IMR-90 (cell line): ENCODE results near the gene OSBP2. TPM values are rescaled to one million over a fixed set of nuclear protein-coding genes. Genes with fewer than 3 reads are reported as not detected.

Experiments
- ATAC-seq: fragments of 200-7000 bp; cut with Tn5 transposase; 2 replicates; pipeline ENCODE4 v1.9.1; 2020; ENCODE audit warnings: low read depth, mild to moderate bottlenecking, moderate library complexity
- BruUV-seq: library from RNA; stranded (reverse); fragments of 400-500 nt; replicated peaks from 2 replicates; lab custom pipeline; 2021; lab: Mats Ljungman, UMichigan
- CTCF ChIA-PET: fragments of 300-600 bp; formaldehyde crosslinking; extraction: SDS; loops from one replicate; lab custom pipeline; 2021; ENCODE audit warnings: antibody characterized with exemption; lab: Yijun Ruan, JAX
- POLR2A ChIA-PET: fragments of 300-600 bp; sonication (Branson Sonifier 250); formaldehyde crosslinking; loops from one replicate; lab custom pipeline; 2022; ENCODE audit warnings: antibody characterized with exemption; ENCODE audit not compliant: unreplicated experiment; lab: Charles Lee
- DNase-seq: peaks from one replicate; pipeline ENCODE4 v3.0.0; 2013
- H2AFZ ChIP-seq: replicated peaks from 2 replicates; pipeline ENCODE3; 2013; ENCODE audit warnings: low read length, mild to moderate bottlenecking; ENCODE audit not compliant: poor library complexity
- H2AK5ac ChIP-seq: 2 replicates; pipeline ENCODE4 v1.6.1; 2013; ENCODE audit warnings: low read depth, low read length, inconsistent platforms
- H2AK9ac ChIP-seq: replicated peaks from 2 replicates; pipeline ENCODE3; 2013; ENCODE audit warnings: mild to moderate bottlenecking, low read depth, low read length, moderate library complexity; ENCODE audit not compliant: poor library complexity
- H2BK120ac ChIP-seq: 2 replicates; pipeline ENCODE4 v1.6.1; 2013; ENCODE audit warnings: low read depth, low read length, inconsistent platforms
- H2BK15ac ChIP-seq: 3 replicates; pipeline ENCODE4 v1.6.1; 2013; ENCODE audit warnings: low read depth, low read length, inconsistent platforms
- H2BK20ac ChIP-seq: 2 replicates; pipeline ENCODE4 v1.6.1; 2013; ENCODE audit warnings: low read depth, mild to moderate bottlenecking, inconsistent platforms, low read length, moderate library complexity
- H2BK5ac ChIP-seq: 2 replicates; pipeline ENCODE4 v1.6.1; 2013; ENCODE audit warnings: mild to moderate bottlenecking, low read depth, low read length, inconsistent platforms; ENCODE audit not compliant: poor library complexity, severe bottlenecking
- H3K14ac ChIP-seq: replicated peaks from 2 replicates; pipeline ENCODE4 v1.6.1; 2013; ENCODE audit warnings: low read depth, low read length, inconsistent platforms
- H3K18ac ChIP-seq: 2 replicates; pipeline ENCODE4 v1.6.1; 2013; ENCODE audit warnings: low read depth, low read length, control low read depth
- H3K23ac ChIP-seq: 2 replicates; pipeline ENCODE4 v1.6.1; 2013; ENCODE audit warnings: low read depth, low read length, inconsistent platforms
- H3K27ac ChIP-seq: 2 replicates; pipeline ENCODE4 v1.5.1; 2013; ENCODE audit warnings: mild to moderate bottlenecking, control low read depth, low read length; ENCODE audit not compliant: insufficient read depth
- H3K27me3 ChIP-seq: 2 replicates; pipeline ENCODE4 v1.6.1; 2013; ENCODE audit warnings: low read length; ENCODE audit not compliant: control insufficient read depth, insufficient read depth
- H3K36me3 ChIP-seq: 2 replicates; pipeline ENCODE4 v1.6.1; 2013; ENCODE audit warnings: low read length, mixed read lengths; ENCODE audit not compliant: control insufficient read depth, insufficient read depth
- H3K4ac ChIP-seq: 2 replicates; pipeline ENCODE4 v1.6.1; 2013; ENCODE audit warnings: low read depth, low read length, inconsistent platforms
- H3K4me1 ChIP-seq: 2 replicates; pipeline ENCODE4 v1.6.1; 2013; ENCODE audit warnings: low read length, mixed read lengths; ENCODE audit not compliant: control insufficient read depth, insufficient read depth
- H3K4me2 ChIP-seq: 2 replicates; pipeline ENCODE4 v1.6.1; 2013; ENCODE audit warnings: low read depth, mild to moderate bottlenecking, control low read depth, low read length, moderate library complexity
- H3K4me3 ChIP-seq: 2 replicates; pipeline ENCODE4 v1.5.1; 2013; ENCODE audit warnings: low read depth, mild to moderate bottlenecking, control low read depth, low read length, moderate library complexity; ENCODE audit not compliant: insufficient read depth
- H3K56ac ChIP-seq: 2 replicates; pipeline ENCODE4 v1.6.1; 2013; ENCODE audit warnings: low read length, inconsistent platforms; ENCODE audit not compliant: insufficient read depth; ENCODE audit errors: extremely low read depth
- H3K79me1 ChIP-seq, 2 experiments: 2 replicates each; pipeline ENCODE4 v1.6.1; 2013; ENCODE audit warnings: low read length in 2 of 2, inconsistent platforms in 1 of 2, low read depth in 1 of 2
- H3K9ac ChIP-seq: 2 replicates; pipeline ENCODE4 v1.6.1; 2013; ENCODE audit warnings: low read depth, low read length, control low read depth
- H3K9me1 ChIP-seq: 2 replicates; pipeline ENCODE4 v1.6.1; 2013; ENCODE audit warnings: low read length, inconsistent platforms; ENCODE audit not compliant: insufficient read depth
- H3K9me3 ChIP-seq: 2 replicates; pipeline ENCODE4 v1.6.1; 2013; ENCODE audit warnings: low read length; ENCODE audit not compliant: control insufficient read depth, insufficient read depth
- H4K20me1 ChIP-seq: 2 replicates; pipeline ENCODE4 v1.6.1; 2013; ENCODE audit warnings: low read length, inconsistent platforms; ENCODE audit not compliant: insufficient read depth
- H4K5ac ChIP-seq: 2 replicates; pipeline ENCODE4 v1.6.1; 2013; ENCODE audit warnings: mild to moderate bottlenecking, low read depth, low read length, control low read depth
- H4K8ac ChIP-seq, 2 experiments: 2 replicates each; pipeline ENCODE4 v1.6.1; 2013; ENCODE audit warnings: low read depth in 2 of 2, low read length in 2 of 2, control low read depth in 1 of 2, inconsistent platforms in 1 of 2
- H4K91ac ChIP-seq: 2 replicates; pipeline ENCODE4 v1.6.1; 2013; ENCODE audit warnings: low read depth, low read length, inconsistent platforms; ENCODE audit not compliant: insufficient read depth
- BHLHE40 ChIP-seq: fragments of 150-350 bp; IDR thresholded peaks from 2 replicates; pipeline ENCODE4 v1.6.1; 2016; ENCODE audit warnings: mild to moderate bottlenecking, low read depth, low read length
- MAFK ChIP-seq: IDR thresholded peaks from 2 replicates; pipeline ENCODE4 v1.6.1; 2012; ENCODE audit warnings: low read depth, low read length, improper control_type of control experiment
- MXI1 ChIP-seq: IDR thresholded peaks from 2 replicates; pipeline ENCODE4 v1.6.1; 2012; ENCODE audit warnings: low read depth, mild to moderate bottlenecking, low read length, moderate library complexity, borderline replicate concordance
- NFE2L2 ChIP-seq: fragments of 150-350 bp; IDR thresholded peaks from 2 replicates; pipeline ENCODE4 v1.6.1; 2016; ENCODE audit warnings: low read depth, mild to moderate bottlenecking, low read length
- POLR2A ChIP-seq: IDR thresholded peaks from 2 replicates; pipeline ENCODE4 v1.6.1; 2012; ENCODE audit warnings: mild to moderate bottlenecking, low read depth, low read length
- RAD21 ChIP-seq: IDR thresholded peaks from 2 replicates; pipeline ENCODE4 v1.6.1; 2012; ENCODE audit warnings: low read length, improper control_type of control experiment
- RCOR1 ChIP-seq: IDR thresholded peaks from 2 replicates; pipeline ENCODE4 v1.6.1; 2012; ENCODE audit warnings: mild to moderate bottlenecking, low read length, improper control_type of control experiment; ENCODE audit not compliant: insufficient replicate concordance
- WGBS, 2 experiments: methylation state at CpG; one replicate each; pipeline versions ENCODE4 v1.1.5 to v1.1.7; 2013; ENCODE audit warnings: missing lambda C conversion rate in 2 of 2; ENCODE audit not compliant: insufficient read length in 1 of 2; ENCODE audit errors: extremely low coverage in 2 of 2; 5-methylcytosine and 5-hydroxymethylcytosine counted together
- dilution Hi-C: fragments of 300-500 bp; cut with HindIII; formaldehyde crosslinking; loops from one replicate; pipeline ENCODE4 v1.14.3; 2018; ENCODE audit warnings: low sequenced_read_pairs; ENCODE audit not compliant: unreplicated experiment
- in situ Hi-C: fragments of 300-500 bp; cut with MboI; formaldehyde crosslinking; loops from 3 replicates; pipeline ENCODE4 v1.14.3; 2019; ENCODE audit warnings: low sequenced_read_pairs, inconsistent platforms, mixed read lengths
- intact Hi-C: fragments of 100-400 bp; cut with micrococcal nuclease; formaldehyde crosslinking; loops from 2 replicates; pipeline ENCODE4 v1.10.0; 2022
- polyA plus RNA-seq, 3 experiments: library from polyadenylated mRNA; depleted of rRNA; stranded (reverse); fragments of >200 nt; gene quantifications; 2 replicates each; pipeline ENCODE4 v1.2.3, GENCODE V29; 2012; ENCODE audit warnings: low replicate concordance in 1 of 3
- total RNA-seq: library from RNA; depleted of rRNA; stranded (reverse); fragments of >200 nt; gene quantifications from 2 replicates; pipeline ENCODE4 v1.2.3, GENCODE V29; 2012
- TF ChIP-seq, protein P1 (sequence below): fragments of 150-350 bp; IDR thresholded peaks from 2 replicates; pipeline ENCODE4 v1.6.1; 2017; ENCODE audit warnings: mild to moderate bottlenecking, antibody characterized with exemption, low read length, low read depth
- TF ChIP-seq, protein P2 (sequence below): fragments of 150-350 bp; IDR thresholded peaks from 2 replicates; pipeline ENCODE4 v1.6.1; 2016; ENCODE audit warnings: low read depth, mild to moderate bottlenecking, low read length, moderate library complexity, borderline replicate concordance
- TF ChIP-seq, protein P3 (sequence below): conservative IDR thresholded peaks from 2 replicates; pipeline ENCODE4 v1.5.1; 2012; ENCODE audit warnings: mild to moderate bottlenecking, low read depth, low read length, improper control_type of control experiment

OSBP2 gene
- total and polyA plus RNA-seq, 2 of the 4 experiments (the other 2 are of a cell fraction), result 1.8 to 2.2 TPM

DNA sequence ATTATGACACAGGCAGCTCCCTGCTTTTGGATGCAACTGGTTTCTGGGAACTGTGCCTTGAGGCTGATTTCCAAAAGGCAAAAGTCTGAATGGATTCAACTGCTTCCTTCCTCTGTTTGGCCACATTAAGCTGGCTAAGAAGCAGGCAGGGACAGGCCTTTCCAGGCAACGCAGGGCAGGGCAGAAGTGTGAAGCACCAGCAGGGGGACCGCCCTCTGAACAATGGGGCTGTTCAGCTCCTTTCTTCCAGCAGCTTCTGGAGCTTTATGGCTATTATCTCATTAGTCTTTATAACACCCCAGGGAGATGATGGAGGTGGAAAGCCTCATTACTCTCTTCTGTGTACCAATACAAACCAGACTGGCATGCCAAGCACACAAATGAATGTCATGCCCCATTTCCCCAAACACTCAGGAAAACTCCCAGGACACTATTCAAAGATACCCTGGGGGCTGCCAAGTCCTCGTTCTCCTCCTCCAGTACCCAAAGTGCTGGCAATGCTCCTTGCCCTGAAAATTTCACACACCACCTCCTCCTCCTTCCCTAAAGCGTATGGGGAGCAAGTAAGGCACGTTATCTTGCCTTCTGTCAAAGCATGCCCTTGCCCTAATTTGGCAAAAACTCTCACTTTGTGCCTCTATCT lies 252.6 kb downstream of the OSBP2 start:
- peaks cover 2% of the 10 kb centered on the region for H3K4me1 ChIP-seq
- H3K4me3 ChIP-seq, result no peak overlapping the region
- no TSS peak for BruUV-seq
- H2AK9ac ChIP-seq, result no peak overlapping the region
- H3K9me3 ChIP-seq, result no peaks in the 10 kb centered on the region
- no peak overlapping the region for H3K27ac ChIP-seq
- no peak overlapping the region for H3K56ac ChIP-seq
- no peak overlapping the region for H2BK120ac ChIP-seq
- no peak overlapping the region for H4K8ac ChIP-seq
- ChIA-PET CTCF (interaction anchor here (0.7 to 1.0 kb wide), 2 partner anchors 89 to 161 kb away, joined by 4 read pairs; no protein-coding TSS in a partner anchor), POLR2A (no interaction called here)
- no peak overlapping the region for H2BK15ac ChIP-seq
- DNase-seq (no peak), ATAC-seq (no peak)
- H2AFZ ChIP-seq, result no peak overlapping the region
- no peak overlapping the region for H4K5ac ChIP-seq
- H3K27me3 ChIP-seq, result no peaks in the 10 kb centered on the region
- dilution Hi-C loops, result no loop called here
- H4K91ac ChIP-seq, result no peak overlapping the region
- H3K4ac ChIP-seq, result no peak overlapping the region
- intact Hi-C loops, result no loop called here
- H3K4me2 ChIP-seq, result no peak overlapping the region
- peaks cover 4% of the 10 kb centered on the region; the same call in 1 of the 2 replicates for H4K20me1 ChIP-seq
- H2AK5ac ChIP-seq, result no peak overlapping the region
- peaks cover 12% of the 10 kb centered on the region for H3K9me1 ChIP-seq
- H2BK20ac ChIP-seq, result no peak overlapping the region
- H3K36me3 ChIP-seq, result peaks cover 63% of the 10 kb centered on the region
- no peak overlapping the region for H3K23ac ChIP-seq
- peaks cover 17 to 58% of the 10 kb centered on the region in 2 experiments; a peak in 3 of 4 replicates for H3K79me1 ChIP-seq
- no peak overlapping the region for H3K14ac ChIP-seq
- in situ Hi-C loops, result loop anchor here (5.0 to 10.0 kb wide), 3 partner anchors 140 to 288 kb away; no protein-coding TSS in a partner anchor
- no peak for TF ChIP-seq MXI1
- TF ChIP-seq, protein P1, sequence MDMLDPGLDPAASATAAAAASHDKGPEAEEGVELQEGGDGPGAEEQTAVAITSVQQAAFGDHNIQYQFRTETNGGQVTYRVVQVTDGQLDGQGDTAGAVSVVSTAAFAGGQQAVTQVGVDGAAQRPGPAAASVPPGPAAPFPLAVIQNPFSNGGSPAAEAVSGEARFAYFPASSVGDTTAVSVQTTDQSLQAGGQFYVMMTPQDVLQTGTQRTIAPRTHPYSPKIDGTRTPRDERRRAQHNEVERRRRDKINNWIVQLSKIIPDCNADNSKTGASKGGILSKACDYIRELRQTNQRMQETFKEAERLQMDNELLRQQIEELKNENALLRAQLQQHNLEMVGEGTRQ, result no peak
- TF ChIP-seq, protein P2, sequence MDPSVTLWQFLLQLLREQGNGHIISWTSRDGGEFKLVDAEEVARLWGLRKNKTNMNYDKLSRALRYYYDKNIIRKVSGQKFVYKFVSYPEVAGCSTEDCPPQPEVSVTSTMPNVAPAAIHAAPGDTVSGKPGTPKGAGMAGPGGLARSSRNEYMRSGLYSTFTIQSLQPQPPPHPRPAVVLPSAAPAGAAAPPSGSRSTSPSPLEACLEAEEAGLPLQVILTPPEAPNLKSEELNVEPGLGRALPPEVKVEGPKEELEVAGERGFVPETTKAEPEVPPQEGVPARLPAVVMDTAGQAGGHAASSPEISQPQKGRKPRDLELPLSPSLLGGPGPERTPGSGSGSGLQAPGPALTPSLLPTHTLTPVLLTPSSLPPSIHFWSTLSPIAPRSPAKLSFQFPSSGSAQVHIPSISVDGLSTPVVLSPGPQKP, result no peak
- TF ChIP-seq POLR2A, result no peak
- TF ChIP-seq MAFK, result no peak
- TF ChIP-seq BHLHE40, result no peak
- TF ChIP-seq RCOR1, result no peak
- TF ChIP-seq, protein P3, sequence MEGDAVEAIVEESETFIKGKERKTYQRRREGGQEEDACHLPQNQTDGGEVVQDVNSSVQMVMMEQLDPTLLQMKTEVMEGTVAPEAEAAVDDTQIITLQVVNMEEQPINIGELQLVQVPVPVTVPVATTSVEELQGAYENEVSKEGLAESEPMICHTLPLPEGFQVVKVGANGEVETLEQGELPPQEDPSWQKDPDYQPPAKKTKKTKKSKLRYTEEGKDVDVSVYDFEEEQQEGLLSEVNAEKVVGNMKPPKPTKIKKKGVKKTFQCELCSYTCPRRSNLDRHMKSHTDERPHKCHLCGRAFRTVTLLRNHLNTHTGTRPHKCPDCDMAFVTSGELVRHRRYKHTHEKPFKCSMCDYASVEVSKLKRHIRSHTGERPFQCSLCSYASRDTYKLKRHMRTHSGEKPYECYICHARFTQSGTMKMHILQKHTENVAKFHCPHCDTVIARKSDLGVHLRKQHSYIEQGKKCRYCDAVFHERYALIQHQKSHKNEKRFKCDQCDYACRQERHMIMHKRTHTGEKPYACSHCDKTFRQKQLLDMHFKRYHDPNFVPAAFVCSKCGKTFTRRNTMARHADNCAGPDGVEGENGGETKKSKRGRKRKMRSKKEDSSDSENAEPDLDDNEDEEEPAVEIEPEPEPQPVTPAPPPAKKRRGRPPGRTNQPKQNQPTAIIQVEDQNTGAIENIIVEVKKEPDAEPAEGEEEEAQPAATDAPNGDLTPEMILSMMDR, result no peak
- TF ChIP-seq RAD21, result no peak
- no peak for TF ChIP-seq NFE2L2
- 80% methylated on average over 1 of the region's 5 CpGs; no CpG with 5 or more reads in 1 of the 2 experiments for WGBS, 2 experiments
- H3K9ac ChIP-seq, result no peak overlapping the region
- no peak overlapping the region for H2BK5ac ChIP-seq
- no peak overlapping the region for H3K18ac ChIP-seq
